ENCODE data around the gene GRK4.
"Not testable (repeated sequence)": the region's sequence is repeated elsewhere in the genome, so short reads cannot be mapped to it uniquely, and the experiment has no call there.

DNA sequence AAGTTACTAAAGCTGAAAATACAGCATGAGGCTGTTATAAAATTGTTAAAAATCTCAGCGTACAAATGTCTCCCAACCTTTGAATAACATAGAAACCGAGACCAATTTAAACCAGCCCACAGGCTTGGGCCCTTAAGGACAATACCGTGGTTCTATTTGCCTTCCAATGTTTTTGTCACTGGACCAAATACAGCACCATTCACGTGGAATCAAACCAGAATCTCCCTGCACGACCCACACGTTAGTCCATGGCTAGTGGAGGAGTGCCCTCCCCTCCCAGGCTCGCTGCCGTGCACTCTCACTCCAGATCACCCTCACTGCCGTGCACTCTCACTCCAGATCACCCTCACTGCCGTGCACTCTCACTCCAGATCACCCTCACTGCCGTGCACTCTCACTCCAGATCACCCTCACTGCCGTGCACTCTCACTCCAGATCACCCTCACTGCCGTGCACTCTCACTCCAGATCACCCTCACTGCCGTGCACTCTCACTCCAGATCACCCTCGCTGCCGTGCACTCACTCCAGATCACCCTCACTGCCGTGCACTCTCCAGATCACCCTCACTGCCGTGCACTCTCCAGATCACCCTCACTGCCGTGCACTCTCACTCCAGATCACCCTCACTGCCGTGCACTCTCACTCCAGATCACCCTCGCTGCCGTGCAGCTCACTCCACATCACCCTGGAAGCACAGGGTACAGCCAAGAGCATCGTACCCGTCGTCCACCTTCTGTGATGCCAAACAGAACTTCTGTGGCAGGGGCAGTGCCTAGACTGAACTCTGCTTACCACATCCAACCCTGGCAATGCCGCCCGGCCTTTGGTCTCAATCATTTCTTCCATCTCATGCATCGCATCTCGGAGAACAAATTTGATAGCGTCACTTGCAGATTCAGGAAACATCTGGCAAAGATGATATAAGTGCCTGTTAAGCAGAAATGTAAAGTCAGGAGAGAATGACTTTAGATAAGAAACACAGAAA lies 17.5 kb upstream of the GRK4 start:
- TF ChIP-seq, protein P1, sequence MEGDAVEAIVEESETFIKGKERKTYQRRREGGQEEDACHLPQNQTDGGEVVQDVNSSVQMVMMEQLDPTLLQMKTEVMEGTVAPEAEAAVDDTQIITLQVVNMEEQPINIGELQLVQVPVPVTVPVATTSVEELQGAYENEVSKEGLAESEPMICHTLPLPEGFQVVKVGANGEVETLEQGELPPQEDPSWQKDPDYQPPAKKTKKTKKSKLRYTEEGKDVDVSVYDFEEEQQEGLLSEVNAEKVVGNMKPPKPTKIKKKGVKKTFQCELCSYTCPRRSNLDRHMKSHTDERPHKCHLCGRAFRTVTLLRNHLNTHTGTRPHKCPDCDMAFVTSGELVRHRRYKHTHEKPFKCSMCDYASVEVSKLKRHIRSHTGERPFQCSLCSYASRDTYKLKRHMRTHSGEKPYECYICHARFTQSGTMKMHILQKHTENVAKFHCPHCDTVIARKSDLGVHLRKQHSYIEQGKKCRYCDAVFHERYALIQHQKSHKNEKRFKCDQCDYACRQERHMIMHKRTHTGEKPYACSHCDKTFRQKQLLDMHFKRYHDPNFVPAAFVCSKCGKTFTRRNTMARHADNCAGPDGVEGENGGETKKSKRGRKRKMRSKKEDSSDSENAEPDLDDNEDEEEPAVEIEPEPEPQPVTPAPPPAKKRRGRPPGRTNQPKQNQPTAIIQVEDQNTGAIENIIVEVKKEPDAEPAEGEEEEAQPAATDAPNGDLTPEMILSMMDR (IDR thresholded peaks at IDR 0.05), result not testable (repeated sequence)
- TF ChIP-seq POLR2A (IDR thresholded peaks at IDR 0.05), result not testable (repeated sequence)
